ENCODE data around the gene SNRK.

GRCh38 chr3:43291546-43291945 lies 5.2 kb downstream of the SNRK start:
- TF ChIP-seq CTCF (conservative IDR thresholded peaks at IDR 0.05): no peak
- TF ChIP-seq EZH2 (IDR thresholded peaks at IDR 0.05; ENCODE audit: low read depth): no peak
